Epithelial cell of proximal tubule (primary cell): ENCODE data around the gene ANKRD13D. TPM values are rescaled to one million over a fixed set of nuclear protein-coding genes. Genes with fewer than 3 reads are reported as not detected.

Experiments
- DNase-seq: peaks from one replicate; pipeline ENCODE4 v3.0.0-alpha.2; 2011; ENCODE audit warnings: low read depth
- H3K4me3 ChIP-seq: 2 replicates; pipeline ENCODE4 v1.5.1; 2011; ENCODE audit warnings: low read depth, mild to moderate bottlenecking, low read length
- total RNA-seq: library from RNA; depleted of rRNA; stranded (reverse); fragments of >200 nt; gene quantifications from 2 replicates; pipeline ENCODE4 v1.2.3, GENCODE V29; 2015
- TF ChIP-seq, protein P1 (sequence below): conservative IDR thresholded peaks from 2 replicates; pipeline ENCODE4 v1.5.1; 2012; ENCODE audit warnings: low read depth, mild to moderate bottlenecking, low read length

The ANKRD13D gene
- total RNA-seq, 1 donor from 2014 or later: 32.3 TPM

DNA sequence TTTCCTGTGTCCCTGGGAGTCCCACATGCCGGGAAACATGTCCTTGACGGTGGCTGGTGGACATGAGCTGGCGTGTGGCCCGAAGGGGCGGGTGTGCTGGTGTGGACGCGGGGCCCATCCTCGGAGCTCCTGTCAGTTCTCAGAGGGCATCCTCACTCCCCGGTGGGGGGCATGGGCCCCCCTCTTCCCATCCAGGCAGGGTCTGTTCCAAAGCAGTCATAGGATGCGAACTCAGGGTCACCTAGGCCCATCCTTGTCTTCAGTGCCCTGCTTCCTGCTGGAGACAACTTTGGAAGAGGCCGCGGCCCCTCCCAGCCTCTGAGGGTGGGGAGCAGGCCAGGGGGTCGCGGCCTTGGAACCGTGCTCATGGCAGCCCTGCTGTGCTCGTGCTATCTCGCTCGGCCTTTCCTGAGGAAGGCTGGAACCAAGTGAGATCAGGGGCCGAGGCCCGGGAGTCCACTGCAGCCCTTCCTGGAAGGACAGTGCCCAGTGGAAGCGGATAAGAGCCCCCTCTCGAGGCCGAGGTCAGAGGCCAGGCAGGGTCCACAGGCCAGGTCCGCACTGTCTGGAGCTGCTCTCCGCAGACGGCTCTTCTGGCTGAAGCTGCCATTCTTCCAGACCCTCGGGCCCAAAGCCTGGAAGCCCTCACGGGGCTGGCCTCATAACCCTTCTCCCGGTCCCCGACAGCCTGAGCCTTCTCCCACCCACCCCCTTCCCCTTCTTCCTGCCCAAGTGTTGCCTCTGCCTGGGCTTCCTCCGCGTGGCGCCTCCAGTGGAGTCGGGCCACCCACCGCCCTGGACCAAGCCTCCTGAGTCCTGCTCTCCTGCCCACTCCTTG is 14.1 kb upstream of the ANKRD13D start:
- TF ChIP-seq, protein P1, sequence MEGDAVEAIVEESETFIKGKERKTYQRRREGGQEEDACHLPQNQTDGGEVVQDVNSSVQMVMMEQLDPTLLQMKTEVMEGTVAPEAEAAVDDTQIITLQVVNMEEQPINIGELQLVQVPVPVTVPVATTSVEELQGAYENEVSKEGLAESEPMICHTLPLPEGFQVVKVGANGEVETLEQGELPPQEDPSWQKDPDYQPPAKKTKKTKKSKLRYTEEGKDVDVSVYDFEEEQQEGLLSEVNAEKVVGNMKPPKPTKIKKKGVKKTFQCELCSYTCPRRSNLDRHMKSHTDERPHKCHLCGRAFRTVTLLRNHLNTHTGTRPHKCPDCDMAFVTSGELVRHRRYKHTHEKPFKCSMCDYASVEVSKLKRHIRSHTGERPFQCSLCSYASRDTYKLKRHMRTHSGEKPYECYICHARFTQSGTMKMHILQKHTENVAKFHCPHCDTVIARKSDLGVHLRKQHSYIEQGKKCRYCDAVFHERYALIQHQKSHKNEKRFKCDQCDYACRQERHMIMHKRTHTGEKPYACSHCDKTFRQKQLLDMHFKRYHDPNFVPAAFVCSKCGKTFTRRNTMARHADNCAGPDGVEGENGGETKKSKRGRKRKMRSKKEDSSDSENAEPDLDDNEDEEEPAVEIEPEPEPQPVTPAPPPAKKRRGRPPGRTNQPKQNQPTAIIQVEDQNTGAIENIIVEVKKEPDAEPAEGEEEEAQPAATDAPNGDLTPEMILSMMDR: no peak
- DNase-seq: no peak
- H3K4me3 ChIP-seq: no peak overlapping the region

GRCh38 chr11:67275606-67276409 is 13.3 kb upstream of the ANKRD13D start:
- H3K4me3 ChIP-seq: no peak overlapping the region
- TF ChIP-seq, protein P1: no peak
- DNase-seq: no peak

DNA sequence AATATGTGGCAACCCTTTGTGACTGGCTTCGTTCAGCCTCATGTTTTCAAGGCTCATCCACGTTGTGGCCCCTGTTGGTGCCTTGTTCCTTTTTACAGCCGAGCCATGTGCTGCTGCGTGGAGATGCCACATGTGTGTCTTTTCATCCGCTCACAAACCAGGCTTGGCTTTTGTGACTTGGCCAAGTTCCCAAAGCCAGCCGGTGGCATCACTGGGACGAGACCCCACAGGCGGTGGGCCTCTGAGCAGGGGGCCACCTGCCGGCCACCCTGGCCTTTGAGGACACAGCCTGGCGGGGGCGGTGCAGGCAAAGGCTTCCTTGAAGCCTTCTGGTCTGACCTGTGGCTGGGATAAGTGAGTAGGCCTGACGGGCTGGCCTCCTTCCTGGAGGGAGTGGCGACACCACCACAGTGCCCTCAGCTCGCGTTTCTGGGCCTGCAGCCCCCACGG is 12.3 kb upstream of the ANKRD13D start:
- TF ChIP-seq, protein P1: no peak
- no peak for DNase-seq
- no peak overlapping the region for H3K4me3 ChIP-seq

DNA sequence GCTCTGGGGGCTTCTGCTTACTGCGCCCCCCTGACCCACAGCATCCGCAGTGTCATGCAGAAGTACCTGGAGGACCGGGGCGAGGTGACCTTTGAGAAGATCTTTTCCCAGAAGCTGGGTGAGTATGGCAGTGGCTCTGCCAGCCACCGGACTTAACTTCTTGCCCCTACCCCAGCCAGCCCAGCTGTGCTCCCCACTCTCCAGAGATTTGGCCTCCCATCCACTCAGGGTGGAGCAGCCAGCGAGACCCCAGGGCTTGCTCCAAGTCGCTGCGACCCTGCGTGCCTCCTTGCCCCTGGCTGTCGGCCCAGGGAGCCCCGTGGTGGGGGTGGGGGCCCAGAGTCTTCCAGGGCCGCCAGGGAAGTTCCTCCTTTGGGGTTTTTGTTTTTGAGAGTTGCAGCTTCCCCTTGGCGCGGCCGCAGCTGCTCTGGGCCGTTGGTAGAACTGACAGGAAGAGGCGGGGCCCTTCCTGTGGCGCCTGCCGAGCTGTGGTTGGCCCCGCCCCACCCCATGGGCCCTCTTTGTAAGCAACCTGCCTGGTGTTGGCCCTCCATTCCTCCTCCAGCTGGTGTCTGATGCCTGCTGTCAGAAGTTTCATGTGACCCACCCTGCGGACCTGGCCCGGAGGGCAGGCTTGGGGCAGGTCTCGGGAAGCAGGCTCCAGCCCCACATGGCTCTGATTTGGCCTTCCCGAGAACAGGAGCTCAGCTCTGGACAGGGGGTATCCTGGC is 11.7 kb upstream of the ANKRD13D start:
- TF ChIP-seq, protein P1: no peak
- no peak overlapping the region for H3K4me3 ChIP-seq
- DNase-seq: no peak

DNA sequence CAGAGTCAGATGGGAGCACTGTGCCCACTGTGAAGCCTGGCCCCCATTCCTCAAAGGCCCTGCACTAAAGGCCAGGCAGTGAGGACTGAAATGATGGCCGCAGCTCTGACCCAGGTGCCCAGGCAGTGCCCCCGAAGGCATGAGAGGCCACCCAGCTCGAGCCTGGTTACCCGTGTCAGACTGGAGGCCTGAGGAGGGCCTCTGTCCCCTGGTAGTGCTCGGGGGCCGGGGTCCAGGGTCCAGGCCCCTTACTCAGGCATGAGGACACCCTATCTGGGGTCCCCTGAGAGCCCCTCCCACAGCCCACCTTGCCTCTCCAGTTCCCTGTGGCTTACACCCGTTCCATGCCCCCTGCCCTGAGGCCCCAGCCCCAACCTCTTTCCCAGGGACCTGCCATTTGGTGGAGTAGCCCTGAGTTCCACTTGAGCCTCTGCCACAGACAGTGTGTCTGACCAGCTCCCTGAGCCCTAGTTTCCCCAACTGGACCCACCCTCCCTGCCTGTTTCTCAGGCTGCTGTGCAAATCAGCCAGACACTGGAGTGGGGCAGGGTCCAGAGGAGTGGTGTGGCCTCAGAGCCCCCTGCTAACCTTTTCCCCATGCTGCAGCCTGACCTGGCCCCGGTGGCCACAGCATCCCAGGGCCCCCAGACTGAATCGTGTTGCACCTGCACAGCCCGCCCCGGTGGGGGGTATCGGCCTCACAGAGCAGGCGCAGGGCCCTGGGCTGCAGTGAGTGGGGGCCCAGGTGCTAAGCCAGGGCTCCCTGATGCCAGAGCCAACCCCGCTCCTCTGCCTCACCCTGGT is 10.8 kb upstream of the ANKRD13D start:
- TF ChIP-seq, protein P1: no peak
- no peak for DNase-seq
- H3K4me3 ChIP-seq: no peak overlapping the region

DNA sequence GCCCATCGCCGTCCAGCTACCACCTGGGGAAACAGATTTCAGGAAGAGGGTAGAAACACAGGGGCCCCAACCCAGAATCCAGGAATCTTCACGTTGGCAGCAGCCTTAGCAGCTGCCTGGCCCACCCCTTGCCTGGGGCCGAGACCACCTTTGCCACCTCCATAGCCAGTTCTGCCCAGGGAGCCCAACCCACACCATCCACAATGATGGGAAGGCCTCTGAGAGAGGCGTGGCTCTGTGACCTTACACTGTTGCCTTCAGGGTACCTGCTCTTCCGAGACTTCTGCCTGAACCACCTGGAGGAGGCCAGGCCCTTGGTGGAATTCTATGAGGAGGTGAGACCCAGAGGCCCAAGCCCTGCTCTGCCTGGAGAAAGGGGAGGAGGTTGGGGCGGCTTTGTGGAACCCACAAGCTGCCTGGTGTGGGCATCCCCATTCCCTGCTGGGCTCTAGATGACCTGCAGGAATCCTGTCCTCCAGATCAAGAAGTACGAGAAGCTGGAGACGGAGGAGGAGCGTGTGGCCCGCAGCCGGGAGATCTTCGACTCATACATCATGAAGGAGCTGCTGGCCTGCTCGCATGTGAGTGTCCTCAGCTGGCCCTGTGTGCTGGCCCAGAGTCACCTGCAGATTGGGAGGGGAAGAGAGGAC is 10.0 kb upstream of the ANKRD13D start:
- TF ChIP-seq, protein P1: no peak
- DNase-seq: no peak
- no peak overlapping the region for H3K4me3 ChIP-seq
